Activated gamma-delta T cell treated with anti-CD3 and anti-CD28 coated beads, Interleukin-2, amount 50 U/mL, for 16 hours (primary cell): ENCODE data around the gene DEGS1.
"Not testable (repeated sequence)": the region's sequence is repeated elsewhere in the genome, so short reads cannot be mapped to it uniquely, and the experiment has no call there.

Experiments used
- DNase-seq: peaks from one replicate; pipeline ENCODE4 v3.0.0-alpha.2; 2020; ENCODE audit warnings: low read depth

The DEGS1 gene

DNA sequence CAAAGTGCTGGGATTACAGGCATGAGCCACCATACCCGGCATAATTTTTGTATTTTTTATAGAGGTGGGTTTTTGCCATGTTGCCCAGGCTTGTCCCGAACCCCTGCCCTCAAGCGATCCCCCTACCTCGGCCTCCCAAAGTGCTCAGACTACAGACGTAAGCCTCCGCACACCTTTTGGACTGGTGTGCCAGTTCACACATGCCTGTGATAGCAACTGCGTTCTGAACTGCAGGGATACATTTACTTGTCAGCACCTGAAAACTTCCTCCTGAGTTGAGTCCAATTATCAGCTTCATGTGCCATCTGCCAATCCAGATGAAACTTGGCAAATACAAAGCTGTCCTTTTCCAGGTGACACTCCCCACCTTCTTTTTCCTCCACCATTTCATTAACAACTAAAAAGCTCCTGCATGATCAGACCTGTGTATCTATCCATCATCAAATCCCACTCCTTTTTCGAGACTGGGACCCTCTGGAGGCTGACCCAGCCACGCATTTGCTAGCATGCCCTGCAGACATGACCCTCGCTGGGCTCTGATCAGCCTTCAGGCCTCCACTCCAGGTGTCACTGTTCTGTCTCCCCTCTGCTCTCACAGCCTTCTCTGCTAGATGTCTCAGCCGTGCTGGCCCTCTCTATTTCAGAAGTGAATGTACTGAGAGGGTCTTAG, 2.1 kb upstream of the DEGS1 start:
- DNase-seq = no peak

DNA sequence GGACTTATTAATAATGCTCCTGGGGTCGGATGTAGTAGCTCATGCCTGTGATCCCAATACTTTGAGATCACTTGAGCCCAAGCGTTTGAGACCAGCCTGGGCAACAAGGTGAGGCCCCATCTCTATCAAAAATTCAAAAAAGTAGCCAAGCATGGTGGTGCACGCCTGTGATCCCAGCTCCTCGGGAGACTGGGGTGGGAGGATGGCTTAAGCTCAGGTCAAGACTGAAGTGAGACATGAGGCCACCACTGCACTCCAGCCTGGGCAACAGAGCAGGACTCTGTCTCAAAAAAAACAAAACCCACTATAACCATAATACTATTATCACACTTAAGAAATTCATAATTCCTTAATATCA, 1.6 kb upstream of the DEGS1 start:
- DNase-seq = no peak

DNA sequence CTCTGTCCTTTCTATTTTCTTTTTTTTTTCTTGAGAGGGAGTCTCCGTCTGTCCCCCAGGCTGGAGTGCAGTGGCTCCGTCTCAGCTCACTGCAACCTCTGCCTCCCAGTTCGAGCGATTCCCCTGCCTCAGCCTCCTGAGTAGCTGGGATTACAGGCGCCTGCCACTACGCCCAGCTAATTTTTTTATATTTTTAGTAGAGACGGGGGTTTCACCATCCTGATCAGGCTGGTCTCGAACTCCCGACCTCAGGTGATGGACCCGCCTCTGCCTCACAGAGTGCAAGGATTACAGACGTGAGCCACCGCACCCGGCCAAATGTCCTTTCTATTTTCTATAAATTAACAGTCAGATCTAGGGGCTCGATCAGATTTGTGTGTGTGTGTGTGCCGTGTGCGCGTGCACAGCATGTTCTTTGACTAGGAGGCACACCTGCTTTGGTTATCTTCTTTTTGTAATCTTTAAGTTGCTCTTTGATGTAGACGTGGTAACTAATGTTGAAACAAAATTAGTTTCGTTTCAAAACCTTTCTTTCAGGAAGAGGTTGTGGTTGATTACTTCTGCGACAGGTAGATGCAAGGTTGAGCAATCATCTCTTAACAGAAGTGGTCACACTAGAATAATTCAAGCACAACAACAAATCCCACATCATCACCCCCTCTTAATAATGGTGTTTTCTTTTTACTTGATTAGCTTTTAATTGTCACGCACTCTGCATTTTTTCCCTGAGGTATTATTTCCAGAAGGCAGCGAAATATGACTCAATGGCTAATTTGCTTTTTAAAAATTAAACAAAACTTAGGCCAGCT, 779 bp upstream of the DEGS1 start:
- DNase-seq = peak; percentile 14

DNA sequence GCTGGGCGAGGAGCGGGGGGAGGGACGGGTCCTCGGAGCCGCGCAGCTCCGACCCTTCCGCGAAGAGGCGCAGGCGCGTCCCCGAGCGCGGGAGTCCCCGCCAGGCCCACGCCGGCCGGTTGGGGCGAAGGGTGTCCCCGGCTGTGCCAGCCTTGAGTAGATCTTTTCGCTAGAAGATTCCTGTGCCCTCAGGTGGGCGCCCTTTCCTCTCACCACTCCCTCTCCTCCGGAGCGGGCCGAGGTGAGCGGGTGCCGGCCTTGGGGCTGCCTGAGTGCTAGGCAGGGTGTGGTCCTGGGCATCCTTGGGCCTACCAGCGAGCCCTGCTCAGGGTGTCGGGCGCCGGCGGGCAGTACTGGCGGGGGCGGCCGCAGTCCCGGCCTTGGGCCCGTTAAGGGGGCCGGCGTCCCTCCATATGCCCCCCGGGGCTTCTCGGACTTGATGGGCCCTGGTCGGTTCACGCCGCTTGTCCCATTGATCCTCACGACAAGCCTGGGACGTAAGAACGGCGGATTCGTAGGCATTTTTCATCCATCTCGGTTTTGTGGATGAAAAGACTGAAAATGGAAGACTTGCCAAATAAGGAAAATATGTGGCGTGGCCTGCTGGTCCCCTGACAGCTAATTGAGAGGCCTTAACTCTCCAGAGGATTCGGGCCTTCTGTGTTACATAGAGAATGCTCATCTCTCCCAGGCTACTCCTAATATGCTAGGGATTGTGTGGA, 712 bp downstream of the DEGS1 start:
- peak; percentile 38 for DNase-seq

DNA sequence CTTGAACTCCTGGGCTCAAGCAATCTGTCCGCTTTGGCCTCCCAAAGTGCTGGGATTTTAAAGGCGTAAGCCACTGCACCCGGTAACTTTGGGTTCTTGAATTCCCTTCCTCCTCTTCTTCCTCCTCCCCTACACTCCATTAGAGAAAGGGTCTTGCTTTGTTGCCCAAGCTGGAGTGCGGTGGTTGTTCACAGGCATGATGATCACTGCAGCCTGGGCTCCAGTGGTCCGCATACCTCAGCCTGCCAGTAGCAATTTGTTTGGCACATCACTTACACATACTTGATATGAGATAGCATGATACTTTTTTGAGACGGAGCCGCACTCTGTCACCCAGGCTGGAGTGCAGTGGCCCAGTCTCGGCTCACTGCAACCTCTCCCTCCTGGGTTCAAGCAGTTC, 2.2 kb downstream of the DEGS1 start:
- no peak for DNase-seq

DNA sequence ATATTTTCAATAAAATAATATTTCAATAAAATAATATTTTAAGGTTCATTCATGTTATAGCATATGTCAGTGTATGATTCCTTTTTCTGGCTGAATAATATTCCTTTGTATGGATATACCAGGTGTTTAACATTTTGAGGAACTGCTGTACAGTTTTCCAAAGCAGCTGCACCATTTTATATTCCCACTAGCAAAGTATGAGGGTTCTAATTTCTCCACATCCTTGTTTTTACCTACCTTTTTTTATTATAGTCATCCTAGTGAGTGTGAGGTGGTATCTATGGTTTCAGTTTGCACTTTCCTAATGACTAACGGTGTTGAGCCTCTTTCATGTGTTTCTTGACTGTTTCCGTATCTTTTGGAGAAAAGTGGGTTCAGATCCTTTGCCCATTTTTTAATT, 5.2 kb downstream of the DEGS1 start:
- DNase-seq = no peak

DNA sequence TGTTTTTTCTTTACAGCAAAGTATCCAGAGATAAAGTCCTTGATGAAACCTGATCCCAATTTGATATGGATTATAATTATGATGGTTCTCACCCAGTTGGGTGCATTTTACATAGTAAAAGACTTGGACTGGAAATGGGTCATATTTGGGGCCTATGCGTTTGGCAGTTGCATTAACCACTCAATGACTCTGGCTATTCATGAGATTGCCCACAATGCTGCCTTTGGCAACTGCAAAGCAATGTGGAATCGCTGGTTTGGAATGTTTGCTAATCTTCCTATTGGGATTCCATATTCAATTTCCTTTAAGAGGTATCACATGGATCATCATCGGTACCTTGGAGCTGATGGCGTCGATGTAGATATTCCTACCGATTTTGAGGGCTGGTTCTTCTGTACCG, 6.5 kb downstream of the DEGS1 start:
- DNase-seq = no peak

DNA sequence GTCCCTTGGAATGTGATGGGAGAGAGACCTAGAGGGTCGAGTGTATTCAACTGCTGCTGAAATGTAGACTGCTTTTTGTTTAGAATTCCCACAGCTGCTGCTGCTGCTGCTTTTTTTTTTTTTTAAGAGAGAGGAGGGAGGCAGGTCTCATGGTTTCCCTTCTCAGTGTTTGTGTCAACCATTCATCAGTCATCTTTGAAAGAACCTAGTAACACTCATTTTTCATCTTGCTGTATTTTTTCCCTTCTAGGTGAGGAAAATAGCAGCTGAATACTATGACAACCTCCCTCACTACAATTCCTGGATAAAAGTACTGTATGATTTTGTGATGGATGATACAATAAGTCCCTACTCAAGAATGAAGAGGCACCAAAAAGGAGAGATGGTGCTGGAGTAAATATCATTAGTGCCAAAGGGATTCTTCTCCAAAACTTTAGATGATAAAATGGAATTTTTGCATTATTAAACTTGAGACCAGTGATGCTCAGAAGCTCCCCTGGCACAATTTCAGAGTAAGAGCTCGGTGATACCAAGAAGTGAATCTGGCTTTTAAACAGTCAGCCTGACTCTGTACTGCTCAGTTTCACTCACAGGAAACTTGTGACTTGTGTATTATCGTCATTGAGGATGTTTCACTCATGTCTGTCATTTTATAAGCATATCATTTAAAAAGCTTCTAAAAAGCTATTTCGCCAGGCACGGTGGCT, 9.2 kb downstream of the DEGS1 start:
- DNase-seq = no peak

DNA sequence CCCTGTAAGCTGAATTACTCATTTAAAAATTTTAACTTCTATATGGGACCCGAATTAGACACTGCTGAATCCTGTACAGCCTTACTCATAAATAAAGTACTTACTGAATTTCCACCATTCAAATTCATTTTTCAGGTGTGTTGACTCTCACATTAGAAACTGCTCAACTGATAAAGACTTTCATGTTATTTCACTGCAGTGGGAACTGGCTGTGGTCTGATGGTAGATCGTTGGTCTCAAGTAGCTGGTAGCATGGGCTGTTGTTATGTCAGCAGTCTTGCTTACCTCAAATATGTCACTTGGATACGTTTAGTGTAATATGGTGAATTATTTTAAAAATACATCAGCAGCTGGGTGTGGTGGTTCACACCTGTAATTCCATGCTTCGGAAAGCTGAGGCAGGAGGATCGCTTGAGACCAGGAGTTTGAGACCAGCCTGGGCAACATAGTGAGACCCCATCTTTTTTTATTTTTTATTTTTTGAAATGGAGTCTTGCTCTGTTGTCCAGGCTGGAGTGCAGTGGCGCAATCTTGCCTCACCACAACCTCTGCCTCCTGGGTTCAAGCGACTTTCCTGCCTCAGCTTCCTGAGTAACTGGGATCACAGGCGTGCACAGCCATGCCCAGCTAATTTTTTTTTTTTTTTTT, 10.4 kb downstream of the DEGS1 start:
- no peak for DNase-seq

DNA sequence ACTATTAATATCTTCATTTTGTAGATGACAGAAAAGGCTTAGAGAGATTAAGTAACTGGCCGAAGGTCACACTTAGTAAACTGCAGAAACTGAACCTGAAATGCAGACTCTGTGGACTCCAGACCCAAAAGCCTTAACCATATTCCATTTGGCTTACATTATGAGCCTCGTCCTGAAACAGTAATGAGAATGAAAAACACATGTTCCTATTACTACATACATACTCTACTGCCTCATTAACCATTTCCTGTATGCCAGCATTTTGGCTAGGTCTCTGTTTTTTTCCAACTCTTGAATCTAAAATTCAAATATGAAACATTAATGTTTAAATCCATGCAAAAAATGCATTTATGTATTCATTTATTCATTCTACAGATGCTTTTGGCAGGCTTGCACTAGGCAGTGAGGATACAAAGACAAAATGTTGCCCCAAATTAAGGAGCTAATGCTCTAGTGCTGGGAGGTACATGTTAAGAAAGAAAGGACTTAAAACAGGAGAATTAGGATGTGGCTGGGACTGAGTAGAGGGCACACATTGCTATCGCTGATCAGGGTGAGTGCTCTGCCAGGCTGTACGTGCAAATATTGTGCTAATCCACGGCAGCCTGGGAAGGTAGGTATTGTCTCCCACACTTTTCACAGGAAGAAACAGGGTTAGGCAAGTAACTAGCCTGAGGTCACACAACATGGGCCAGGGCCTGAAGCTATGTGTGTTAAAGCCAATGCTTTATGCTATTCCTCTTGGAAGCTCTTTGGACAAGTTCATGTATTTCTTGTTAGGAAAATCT, 14.0 kb downstream of the DEGS1 start:
- DNase-seq = no peak

DNA sequence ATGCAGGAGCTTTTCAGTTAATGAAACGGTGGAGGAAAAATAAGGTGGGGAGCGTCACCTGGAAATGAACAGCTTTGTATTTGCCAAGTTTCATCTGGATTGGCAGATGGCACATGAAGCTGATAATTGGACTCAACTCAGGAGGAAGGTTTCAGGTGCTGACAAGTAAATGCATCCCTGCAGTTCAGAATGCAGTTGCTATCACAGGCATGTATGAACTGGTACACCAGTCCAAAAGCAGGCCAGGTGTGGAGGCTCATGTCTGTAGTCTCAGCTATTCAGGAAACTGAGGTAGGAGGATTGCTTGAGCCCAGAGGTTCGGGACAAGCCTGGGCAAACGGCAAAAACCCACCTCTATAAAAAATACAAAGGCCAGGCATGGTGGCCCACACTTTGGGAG, 15.5 kb downstream of the DEGS1 start:
- DNase-seq = no peak

DNA sequence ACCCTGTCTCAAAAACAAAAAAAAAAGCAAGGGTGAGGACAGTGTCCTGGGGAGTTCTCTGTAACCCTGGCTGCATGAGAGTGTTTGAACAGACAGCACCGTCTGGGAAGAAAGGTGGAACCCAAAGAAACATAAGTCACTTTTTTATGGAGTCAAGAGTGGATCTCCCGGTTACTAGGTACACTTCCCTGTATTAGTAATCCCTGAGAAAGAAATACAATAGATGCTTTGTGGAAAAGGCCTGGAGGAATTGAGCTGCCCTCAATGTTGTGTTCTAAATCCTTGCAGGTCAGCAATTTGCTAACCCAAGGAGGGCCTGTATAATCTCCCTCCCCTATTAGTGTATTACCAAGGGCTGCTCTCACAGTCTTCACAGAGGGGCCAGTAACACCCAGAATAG, 16.6 kb downstream of the DEGS1 start:
- DNase-seq = no peak

DNA sequence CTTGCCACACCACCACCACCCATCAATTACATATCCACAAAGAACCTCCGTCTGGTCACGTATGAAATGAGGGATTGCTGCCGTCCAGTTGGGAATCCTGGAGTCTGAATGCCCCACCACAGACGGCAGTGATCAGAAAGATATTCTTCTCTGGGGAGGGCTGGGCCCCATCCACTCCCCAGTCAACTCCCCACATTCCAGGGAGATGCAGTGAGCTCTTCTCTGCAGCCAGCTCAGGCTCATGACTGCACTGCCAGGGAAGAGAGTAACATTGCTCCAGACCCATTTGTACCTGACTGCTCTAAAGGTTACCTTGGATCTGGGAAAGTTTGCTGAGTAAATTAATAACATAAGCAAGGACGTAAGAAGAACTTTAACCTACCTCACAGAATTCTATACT, 18.3 kb downstream of the DEGS1 start:
- no peak for DNase-seq

DNA sequence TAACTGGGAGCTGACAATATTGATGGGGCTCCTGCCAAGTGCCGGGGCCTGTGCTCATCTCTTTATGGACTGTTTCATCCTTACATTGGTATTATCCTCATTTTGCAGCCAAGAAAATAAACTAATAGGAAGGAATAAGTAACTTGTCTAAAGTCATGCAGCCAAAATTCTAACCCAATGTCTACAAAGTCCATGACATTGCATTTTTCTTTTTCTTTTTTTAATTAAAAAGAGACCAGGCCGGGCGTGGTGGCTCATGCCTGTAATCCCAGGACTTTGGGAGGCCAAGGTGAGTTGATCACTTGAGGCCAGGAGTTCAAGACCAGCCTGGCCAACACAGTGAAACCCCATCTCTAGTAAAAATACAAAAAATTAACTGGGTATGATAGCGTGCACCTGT, 18.8 kb downstream of the DEGS1 start:
- DNase-seq = no peak

DNA sequence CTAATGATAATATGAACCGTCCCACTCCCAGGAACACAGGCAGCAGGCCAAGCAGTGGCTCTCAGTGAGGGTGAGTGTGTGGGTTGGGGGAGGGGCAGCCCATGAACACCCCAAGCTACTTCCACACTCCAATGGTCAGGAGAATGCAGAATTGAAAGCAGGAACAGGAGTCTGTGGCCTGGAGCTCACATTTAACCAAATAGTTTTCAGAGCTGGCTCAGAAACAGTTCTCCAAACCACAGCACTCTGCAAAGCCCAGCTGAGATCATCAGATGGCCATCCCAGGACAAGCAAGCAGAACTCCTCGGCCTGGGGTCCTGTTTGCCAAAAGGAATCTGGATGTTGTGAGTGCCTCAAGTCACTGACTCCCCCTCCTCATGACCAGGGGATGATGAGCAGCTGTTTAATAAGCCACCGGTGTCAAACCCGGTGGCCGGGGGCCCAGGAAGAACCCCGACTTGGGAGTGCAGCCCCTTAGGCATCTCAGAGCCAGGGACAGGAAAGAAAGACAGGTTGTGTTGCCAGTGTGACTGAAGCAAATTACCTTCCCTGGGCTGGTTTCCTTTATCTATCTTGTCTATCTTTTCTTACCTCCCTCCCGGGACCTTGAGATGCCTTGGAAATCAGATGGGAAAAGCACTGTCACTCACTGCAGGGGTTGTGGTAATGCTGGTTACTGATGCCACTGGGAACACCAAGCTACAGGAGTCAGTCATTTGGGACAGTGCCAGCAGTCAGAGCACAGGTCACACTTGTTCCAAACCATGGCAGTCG, 20.4 kb downstream of the DEGS1 start:
- DNase-seq = no peak

DNA sequence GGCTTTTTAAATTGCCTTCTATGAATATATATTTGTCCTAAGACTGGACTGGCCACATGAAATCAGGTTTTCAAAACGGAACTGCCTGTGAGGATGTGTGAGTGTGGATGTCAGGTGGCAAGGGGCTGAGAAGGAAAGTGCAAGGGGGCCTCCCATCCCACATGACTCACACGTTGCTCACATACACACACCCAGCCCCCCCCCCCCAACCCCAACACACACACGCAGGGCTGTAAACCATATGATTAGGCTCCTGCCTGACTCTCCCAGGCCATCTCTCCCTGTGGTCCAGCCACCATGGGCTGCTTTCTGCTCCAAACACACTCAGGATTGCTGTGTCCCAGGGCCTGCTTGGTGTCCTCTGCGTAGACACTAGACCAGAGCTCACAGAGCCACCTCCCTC, 22.4 kb downstream of the DEGS1 start:
- DNase-seq = peak; percentile 11

DNA sequence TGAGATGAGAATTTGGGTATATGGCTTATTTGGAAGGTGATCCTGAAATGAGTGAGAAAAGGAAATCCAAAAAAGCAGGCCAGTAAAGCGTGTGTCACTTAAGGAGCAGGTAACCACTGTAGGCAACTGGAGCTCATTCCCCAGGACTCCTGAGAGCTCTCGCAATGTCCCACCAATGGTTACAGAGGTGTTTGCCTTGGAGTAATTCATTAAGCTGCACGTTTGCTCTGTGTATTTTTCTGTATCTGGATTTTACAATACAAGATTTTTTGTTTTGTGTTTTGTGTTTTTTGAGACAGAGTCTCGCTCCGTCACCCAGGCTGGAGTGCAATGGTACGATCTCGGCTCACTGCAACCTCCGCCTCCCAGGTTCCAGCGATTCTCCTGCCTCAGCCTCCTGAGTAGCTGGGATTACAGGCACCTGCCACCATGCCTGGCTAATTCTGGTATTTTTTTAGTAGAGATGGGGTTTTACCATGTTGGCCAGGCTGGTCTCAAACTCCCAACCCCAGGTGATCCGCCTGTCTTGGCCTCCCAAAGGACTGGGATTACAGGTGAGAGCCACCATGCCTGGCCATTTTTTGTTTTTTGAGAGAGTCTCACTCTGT, 23.0 kb downstream of the DEGS1 start:
- DNase-seq = not testable (repeated sequence)

DNA sequence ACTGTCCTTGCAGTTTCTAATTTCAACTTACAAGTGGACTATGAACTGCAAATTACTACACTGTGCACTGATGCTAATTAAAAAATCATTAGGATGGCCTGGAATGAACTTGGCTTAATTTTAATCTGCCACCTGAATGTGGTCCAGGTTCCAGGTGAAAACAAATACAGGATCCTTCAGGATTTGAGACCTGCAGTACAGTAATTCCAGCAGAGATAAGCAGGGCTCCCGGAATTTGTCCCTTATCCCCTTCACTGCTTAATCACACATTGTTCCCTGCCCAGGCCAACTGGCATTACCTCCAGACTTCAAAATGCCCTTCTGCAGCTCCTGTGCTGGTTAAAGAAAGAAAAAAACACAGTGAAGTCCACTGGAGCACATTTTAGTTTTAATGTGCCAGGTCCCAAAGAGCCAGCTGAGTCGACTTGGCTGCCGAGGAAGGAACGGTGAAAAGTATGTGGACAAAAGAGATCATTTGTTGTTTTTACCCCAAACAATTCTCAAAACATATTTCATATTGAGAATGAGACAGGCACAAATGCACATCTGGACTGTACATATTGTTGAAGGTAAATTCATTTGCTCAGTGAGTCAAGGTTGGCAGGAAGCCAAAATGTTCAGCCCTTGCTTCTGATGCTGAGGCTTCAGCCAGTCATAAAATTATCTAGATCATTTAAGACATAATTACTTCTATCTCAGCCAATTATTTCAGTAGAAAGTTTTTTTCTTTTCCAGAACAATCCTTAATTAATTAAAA, 28.3 kb downstream of the DEGS1 start:
- DNase-seq = no peak

DNA sequence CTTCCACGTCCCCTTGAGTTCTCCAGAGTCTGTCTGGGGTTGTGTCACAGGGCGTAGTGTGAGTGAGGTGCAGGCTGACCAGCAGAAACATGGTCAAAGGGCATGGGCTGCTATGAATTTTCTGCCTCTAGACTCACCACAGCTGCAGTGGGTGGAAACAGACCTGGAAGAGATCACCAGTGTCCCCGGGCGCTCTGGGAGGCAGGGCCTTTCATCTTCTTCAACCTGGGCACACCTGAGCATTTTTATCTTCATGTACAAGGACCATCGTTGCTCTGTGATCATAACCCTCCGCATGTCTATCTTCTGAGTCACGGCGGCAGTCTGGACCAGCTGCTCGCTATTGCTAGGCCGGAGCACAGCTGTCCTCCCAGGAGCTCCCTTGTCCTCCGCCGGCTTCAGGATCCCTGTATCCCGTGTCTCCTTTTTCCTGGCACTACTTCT, 29.6 kb downstream of the DEGS1 start:
- no peak for DNase-seq
